GM23338 (cell line): ENCODE data around the gene ACSM2A.

Source experiments
- EZH2phosphoT487 ChIP-seq: fragments of 200-600 bp; sonication (generic); IDR thresholded peaks from one replicate; pipeline ENCODE4 v1.8.1; 2018; ENCODE audit warnings: antibody characterized with exemption; ENCODE audit not compliant: unreplicated experiment
- POLR2AphosphoS5 ChIP-seq: IDR thresholded peaks from 2 replicates; pipeline ENCODE4 v1.6.1; 2016; ENCODE audit warnings: antibody characterized with exemption, low read depth
- TF ChIP-seq, protein P1 (sequence below), 2 experiments: fragments of 200-600 bp in 1 of 2; sonication (generic) in 1 of 2; conservative IDR thresholded peaks; 2 replicates each; pipeline versions ENCODE4 v1.5.1 to v1.6.1; 2016 to 2017; ENCODE audit warnings: antibody characterized with exemption in 2 of 2, low read depth in 2 of 2, mild to moderate bottlenecking in 2 of 2, moderate library complexity in 1 of 2

DNA sequence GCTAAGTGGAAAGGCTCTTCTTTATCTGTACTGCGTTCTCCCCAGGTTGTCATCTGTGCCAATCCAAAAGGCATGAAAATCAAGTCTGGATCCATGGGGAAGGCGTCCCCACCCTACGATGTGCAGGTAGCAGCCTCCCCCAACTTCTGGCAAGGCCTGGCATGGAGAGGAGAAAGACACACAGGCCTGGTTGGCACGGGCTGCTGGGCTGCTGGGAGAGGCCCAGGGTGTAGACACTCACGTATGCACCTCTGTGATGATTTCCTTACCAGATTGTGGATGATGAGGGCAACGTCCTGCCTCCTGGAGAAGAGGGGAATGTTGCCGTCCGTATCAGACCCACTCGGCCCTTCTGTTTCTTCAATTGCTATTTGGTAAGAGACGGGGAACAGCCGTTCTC lies 20.4 kb upstream of the ACSM2A start:
- TF ChIP-seq EZH2phosphoT487, result no peak
- no peak for TF ChIP-seq POLR2AphosphoS5
- TF ChIP-seq, protein P1, sequence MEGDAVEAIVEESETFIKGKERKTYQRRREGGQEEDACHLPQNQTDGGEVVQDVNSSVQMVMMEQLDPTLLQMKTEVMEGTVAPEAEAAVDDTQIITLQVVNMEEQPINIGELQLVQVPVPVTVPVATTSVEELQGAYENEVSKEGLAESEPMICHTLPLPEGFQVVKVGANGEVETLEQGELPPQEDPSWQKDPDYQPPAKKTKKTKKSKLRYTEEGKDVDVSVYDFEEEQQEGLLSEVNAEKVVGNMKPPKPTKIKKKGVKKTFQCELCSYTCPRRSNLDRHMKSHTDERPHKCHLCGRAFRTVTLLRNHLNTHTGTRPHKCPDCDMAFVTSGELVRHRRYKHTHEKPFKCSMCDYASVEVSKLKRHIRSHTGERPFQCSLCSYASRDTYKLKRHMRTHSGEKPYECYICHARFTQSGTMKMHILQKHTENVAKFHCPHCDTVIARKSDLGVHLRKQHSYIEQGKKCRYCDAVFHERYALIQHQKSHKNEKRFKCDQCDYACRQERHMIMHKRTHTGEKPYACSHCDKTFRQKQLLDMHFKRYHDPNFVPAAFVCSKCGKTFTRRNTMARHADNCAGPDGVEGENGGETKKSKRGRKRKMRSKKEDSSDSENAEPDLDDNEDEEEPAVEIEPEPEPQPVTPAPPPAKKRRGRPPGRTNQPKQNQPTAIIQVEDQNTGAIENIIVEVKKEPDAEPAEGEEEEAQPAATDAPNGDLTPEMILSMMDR (conservative IDR thresholded peaks at IDR 0.05; ENCODE audit: low read depth in 2 of 2), result no peak
